ENCODE measurements around the gene OGFOD3. TPM values are rescaled to one million over a fixed set of nuclear protein-coding genes. Genes with fewer than 3 reads are reported as not detected.

The OGFOD3 gene
- polyA plus RNA-seq, 2 of the 4 experiments (the other 2 are of a cell fraction), result 15.2 to 19.8 TPM

GRCh38 chr17:82414548-82415281 lies 3.7 kb downstream of the OGFOD3 start (continued):
- TF ChIP-seq ZFP36 (IDR thresholded peaks at IDR 0.05; ENCODE audit: borderline replicate concordance, partially characterized antibody), result no peak
- TF ChIP-seq ZNF302 (CRISPR knock-in tag; IDR thresholded peaks at IDR 0.05), result no peak
- TF ChIP-seq FOXS1 (CRISPR knock-in tag; IDR thresholded peaks at IDR 0.05), result peak; percentile 80; the same call in 1 of the 2 replicates
- peak; percentile 99 for TF ChIP-seq CTCF (IDR thresholded peaks at IDR 0.05)
- TF ChIP-seq HES2 (IDR thresholded peaks at IDR 0.05), result no peak
- TF ChIP-seq, protein P1, sequence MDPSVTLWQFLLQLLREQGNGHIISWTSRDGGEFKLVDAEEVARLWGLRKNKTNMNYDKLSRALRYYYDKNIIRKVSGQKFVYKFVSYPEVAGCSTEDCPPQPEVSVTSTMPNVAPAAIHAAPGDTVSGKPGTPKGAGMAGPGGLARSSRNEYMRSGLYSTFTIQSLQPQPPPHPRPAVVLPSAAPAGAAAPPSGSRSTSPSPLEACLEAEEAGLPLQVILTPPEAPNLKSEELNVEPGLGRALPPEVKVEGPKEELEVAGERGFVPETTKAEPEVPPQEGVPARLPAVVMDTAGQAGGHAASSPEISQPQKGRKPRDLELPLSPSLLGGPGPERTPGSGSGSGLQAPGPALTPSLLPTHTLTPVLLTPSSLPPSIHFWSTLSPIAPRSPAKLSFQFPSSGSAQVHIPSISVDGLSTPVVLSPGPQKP (IDR thresholded peaks at IDR 0.05; ENCODE audit: low read depth, low read length), result no peak
- no peak for TF ChIP-seq ESRRA (IDR thresholded peaks at IDR 0.05; ENCODE audit: borderline replicate concordance, low read length)
- TF ChIP-seq CBX2 (IDR thresholded peaks at IDR 0.05; ENCODE audit: borderline replicate concordance, low read depth), result no peak
- TF ChIP-seq, protein P2, sequence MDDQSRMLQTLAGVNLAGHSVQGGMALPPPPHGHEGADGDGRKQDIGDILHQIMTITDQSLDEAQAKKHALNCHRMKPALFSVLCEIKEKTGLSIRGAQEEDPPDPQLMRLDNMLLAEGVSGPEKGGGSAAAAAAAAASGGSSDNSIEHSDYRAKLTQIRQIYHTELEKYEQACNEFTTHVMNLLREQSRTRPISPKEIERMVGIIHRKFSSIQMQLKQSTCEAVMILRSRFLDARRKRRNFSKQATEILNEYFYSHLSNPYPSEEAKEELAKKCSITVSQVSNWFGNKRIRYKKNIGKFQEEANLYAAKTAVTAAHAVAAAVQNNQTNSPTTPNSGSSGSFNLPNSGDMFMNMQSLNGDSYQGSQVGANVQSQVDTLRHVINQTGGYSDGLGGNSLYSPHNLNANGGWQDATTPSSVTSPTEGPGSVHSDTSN (IDR thresholded peaks at IDR 0.05), result no peak
- no peak for TF ChIP-seq PHF8 (IDR thresholded peaks at IDR 0.05; ENCODE audit: borderline replicate concordance, low read depth)
- no peak for TF ChIP-seq JUN (IDR thresholded peaks at IDR 0.05)
- peak; percentile 57; the same call in 1 of the 2 replicates for TF ChIP-seq EHF (CRISPR knock-in tag; IDR thresholded peaks at IDR 0.05)
- TF ChIP-seq CHD4 (IDR thresholded peaks at IDR 0.05; ENCODE audit: borderline replicate concordance), result no peak
- no peak for TF ChIP-seq FOSL2 (IDR thresholded peaks at IDR 0.05)
- TF ChIP-seq FOSL2 (CRISPR knock-in tag; IDR thresholded peaks at IDR 0.05), result no peak; the same call in 1 of the 2 replicates
- no peak for TF ChIP-seq TFCP2L1 (CRISPR knock-in tag; IDR thresholded peaks at IDR 0.05)
- TF ChIP-seq, protein P3, sequence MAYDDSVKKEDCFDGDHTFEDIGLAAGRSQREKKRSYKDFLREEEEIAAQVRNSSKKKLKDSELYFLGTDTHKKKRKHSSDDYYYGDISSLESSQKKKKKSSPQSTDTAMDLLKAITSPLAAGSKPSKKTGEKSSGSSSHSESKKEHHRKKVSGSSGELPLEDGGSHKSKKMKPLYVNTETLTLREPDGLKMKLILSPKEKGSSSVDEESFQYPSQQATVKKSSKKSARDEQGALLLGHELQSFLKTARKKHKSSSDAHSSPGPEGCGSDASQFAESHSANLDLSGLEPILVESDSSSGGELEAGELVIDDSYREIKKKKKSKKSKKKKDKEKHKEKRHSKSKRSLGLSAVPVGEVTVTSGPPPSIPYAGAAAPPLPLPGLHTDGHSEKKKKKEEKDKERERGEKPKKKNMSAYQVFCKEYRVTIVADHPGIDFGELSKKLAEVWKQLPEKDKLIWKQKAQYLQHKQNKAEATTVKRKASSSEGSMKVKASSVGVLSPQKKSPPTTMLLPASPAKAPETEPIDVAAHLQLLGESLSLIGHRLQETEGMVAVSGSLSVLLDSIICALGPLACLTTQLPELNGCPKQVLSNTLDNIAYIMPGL (CRISPR knock-in tag; IDR thresholded peaks at IDR 0.05; ENCODE audit: borderline replicate concordance), result 0 out of 2 replicates have a peak, but pooled peaks have one; percentile 17
- no peak for TF ChIP-seq FOSB (CRISPR knock-in tag; IDR thresholded peaks at IDR 0.05)
- TF ChIP-seq, protein P4, sequence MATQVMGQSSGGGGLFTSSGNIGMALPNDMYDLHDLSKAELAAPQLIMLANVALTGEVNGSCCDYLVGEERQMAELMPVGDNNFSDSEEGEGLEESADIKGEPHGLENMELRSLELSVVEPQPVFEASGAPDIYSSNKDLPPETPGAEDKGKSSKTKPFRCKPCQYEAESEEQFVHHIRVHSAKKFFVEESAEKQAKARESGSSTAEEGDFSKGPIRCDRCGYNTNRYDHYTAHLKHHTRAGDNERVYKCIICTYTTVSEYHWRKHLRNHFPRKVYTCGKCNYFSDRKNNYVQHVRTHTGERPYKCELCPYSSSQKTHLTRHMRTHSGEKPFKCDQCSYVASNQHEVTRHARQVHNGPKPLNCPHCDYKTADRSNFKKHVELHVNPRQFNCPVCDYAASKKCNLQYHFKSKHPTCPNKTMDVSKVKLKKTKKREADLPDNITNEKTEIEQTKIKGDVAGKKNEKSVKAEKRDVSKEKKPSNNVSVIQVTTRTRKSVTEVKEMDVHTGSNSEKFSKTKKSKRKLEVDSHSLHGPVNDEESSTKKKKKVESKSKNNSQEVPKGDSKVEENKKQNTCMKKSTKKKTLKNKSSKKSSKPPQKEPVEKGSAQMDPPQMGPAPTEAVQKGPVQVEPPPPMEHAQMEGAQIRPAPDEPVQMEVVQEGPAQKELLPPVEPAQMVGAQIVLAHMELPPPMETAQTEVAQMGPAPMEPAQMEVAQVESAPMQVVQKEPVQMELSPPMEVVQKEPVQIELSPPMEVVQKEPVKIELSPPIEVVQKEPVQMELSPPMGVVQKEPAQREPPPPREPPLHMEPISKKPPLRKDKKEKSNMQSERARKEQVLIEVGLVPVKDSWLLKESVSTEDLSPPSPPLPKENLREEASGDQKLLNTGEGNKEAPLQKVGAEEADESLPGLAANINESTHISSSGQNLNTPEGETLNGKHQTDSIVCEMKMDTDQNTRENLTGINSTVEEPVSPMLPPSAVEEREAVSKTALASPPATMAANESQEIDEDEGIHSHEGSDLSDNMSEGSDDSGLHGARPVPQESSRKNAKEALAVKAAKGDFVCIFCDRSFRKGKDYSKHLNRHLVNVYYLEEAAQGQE (IDR thresholded peaks at IDR 0.05), result peak; percentile 100
- peak; percentile 87 for TF ChIP-seq KDM5A (IDR thresholded peaks at IDR 0.05)
- no peak for TF ChIP-seq POLR2A (IDR thresholded peaks at IDR 0.05; ENCODE audit: low read length)
